ENCODE data around the gene BICRAL.

The BICRAL gene

DNA sequence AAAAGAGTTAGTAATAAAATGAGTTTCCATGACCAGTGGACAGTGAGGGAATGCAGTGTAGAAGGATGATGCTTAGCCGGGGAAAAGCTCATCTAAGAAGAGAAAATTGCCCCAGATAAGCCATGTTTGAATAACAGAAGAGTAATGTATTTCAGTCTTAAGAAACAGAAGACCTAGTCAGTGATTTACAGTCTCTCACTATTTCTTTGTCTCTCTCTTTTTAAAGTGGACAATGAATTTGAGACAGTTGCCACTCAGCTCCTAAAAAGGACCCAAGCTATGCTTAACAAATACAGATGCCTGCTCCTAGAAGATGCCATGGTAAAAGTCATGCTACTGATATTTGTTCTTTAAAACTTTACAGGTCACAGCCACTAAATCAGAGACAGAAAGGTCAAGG, 78.2 kb downstream of the BICRAL start:
- TF ChIP-seq CTCF (IDR thresholded peaks at IDR 0.05; ENCODE audit: borderline replicate concordance, control extremely low read depth, extremely low read depth, insufficient read depth, missing control alignments), result no peak
- in situ Hi-C loops (cut with MboI; ENCODE audit: low sequenced_read_pairs, unreplicated experiment), result no loop called here
- no peak for DNase-seq (ENCODE audit: low spot score)

- in situ Hi-C loops (cut with MboI; ENCODE audit: low sequenced_read_pairs, unreplicated experiment), result no loop called here
- DNase-seq (ENCODE audit: low spot score), result no peak
- no peak for TF ChIP-seq CTCF (IDR thresholded peaks at IDR 0.05; ENCODE audit: borderline replicate concordance, control extremely low read depth, extremely low read depth, insufficient read depth, missing control alignments)
These were observed 78.6 kb downstream of the BICRAL start for GRCh38 chr6:42860481-42860880.

GRCh38 chr6:42864602-42865001, 82.8 kb downstream of the BICRAL start:
- TF ChIP-seq CTCF (IDR thresholded peaks at IDR 0.05; ENCODE audit: borderline replicate concordance, control extremely low read depth, extremely low read depth, insufficient read depth, missing control alignments), result no peak
- DNase-seq (ENCODE audit: low spot score), result no peak
- in situ Hi-C loops (cut with MboI; ENCODE audit: low sequenced_read_pairs, unreplicated experiment), result no loop called here

DNA sequence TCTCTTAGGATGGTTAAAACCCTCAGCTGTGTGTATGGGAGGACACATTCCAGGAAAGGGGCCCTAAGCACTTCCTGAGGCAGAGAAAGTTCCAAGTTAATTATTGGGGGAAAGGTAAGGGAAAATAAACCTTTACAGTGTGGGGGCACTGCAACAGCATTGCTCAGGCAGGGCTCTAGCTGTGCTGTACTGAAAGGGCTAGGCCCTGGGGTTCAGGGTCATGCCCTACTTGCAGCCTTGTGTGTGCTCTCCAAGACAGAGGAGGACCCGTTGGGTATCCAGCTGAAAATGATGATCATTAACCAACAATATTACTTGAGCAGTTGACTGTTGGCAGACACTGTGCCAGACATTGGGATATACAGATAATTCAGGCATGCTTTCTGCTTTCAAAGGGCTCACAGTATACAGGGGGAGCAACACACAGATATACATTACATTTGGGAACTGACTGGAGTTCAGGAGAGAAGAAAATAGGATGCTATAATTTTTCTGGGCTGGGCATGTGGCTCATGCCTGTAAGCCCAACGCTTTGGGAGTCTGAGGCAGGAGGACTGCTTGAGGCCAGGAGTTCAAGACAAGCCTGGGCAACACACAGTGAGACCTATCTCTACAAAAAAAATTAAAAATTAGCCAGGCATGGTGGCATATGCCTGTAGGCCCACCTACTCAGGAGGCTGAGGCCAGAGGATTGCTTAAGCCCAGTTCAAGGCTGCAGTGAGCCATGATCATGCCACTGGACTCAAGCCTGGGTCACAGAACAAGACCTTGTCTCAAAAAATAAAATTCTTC, 88.5 kb downstream of the BICRAL start:
- DNase-seq (ENCODE audit: low spot score), result no peak
- in situ Hi-C loops (cut with MboI; ENCODE audit: low sequenced_read_pairs, unreplicated experiment), result loop anchor here (10.0 kb wide), 1 partner anchor 206 kb away; no protein-coding TSS in a partner anchor
- no peak for TF ChIP-seq CTCF (IDR thresholded peaks at IDR 0.05; ENCODE audit: borderline replicate concordance, control extremely low read depth, extremely low read depth, insufficient read depth, missing control alignments)

DNA sequence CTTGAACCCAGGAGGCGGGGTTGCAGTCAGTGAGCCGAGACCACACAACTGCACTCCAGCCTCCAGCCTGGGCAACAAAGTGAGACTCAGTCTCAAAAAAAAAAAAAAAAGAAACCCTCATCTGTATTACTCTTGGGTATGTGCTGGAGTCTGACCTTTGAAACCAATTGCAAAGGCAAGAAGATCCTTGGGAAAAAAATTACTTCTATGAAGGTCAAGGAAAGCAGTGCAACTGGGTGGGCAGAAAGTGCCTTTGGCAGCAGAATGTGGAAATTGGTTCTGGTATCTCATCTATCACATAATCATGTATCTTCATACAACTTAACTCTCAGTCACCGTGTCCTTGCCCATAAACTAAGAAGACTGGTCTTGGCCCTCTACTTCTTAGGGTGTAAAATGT, 89.9 kb downstream of the BICRAL start:
- in situ Hi-C loops (cut with MboI; ENCODE audit: low sequenced_read_pairs, unreplicated experiment), result loop anchor here (10.0 kb wide), 1 partner anchor 207 kb away; no protein-coding TSS in a partner anchor
- no peak for TF ChIP-seq CTCF (IDR thresholded peaks at IDR 0.05; ENCODE audit: borderline replicate concordance, control extremely low read depth, extremely low read depth, insufficient read depth, missing control alignments)
- no peak for DNase-seq (ENCODE audit: low spot score)

- in situ Hi-C loops (cut with MboI; ENCODE audit: low sequenced_read_pairs, unreplicated experiment), result loop anchor here (10.0 kb wide), 1 partner anchor 209 kb away; no protein-coding TSS in a partner anchor
These were observed 91.5 kb downstream of the BICRAL start for GRCh38 chr6:42873313-42873712.

More at GRCh38 chr6:42873313-42873712, 91.5 kb downstream of the BICRAL start:
- no peak for TF ChIP-seq CTCF (IDR thresholded peaks at IDR 0.05; ENCODE audit: borderline replicate concordance, control extremely low read depth, extremely low read depth, insufficient read depth, missing control alignments)
- no peak for DNase-seq (ENCODE audit: low spot score)
